ENCODE measurements around the gene PLEKHS1.
"Not testable (repeated sequence)": the region's sequence is repeated elsewhere in the genome, so short reads cannot be mapped to it uniquely, and the experiment has no call there.

The PLEKHS1 gene

DNA sequence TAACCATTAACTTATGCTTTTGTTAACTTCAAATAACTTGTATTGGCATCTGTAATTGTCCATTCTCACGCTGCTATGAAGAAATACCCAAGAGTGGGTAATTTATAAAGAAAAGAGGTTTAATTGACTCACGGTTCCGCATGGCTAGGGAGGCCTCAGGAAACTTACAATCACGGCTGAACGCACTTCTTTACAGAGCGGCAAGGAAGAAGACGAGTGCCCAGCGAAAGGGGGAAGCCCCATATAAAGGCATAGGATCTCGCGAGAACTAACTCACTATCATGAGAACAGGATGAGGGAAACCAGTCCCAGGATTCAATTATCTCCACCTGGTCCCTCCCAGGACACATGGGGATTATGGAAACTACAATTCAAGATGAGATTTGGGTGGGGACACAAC is 77.1 kb downstream of the PLEKHS1 start:
- not testable (repeated sequence) for H3K36me3 ChIP-seq (ENCODE audit: control insufficient read depth, insufficient read depth, low read length); H3K27me3 ChIP-seq (ENCODE audit: control insufficient read depth, insufficient read depth, low read length); H3K4me1 ChIP-seq (ENCODE audit: control insufficient read depth, insufficient read depth, low read length); H3K27ac ChIP-seq (ENCODE audit: low read depth, low read length); H3K9me3 ChIP-seq (ENCODE audit: control insufficient read depth, insufficient read depth, low read length); H3K4me3 ChIP-seq (ENCODE audit: low read depth, low read length); H3K9ac ChIP-seq (ENCODE audit: low read depth, low read length)
